GM12878 (cell line): ENCODE measurements around the gene SLC10A1. TPM values are rescaled to one million over a fixed set of nuclear protein-coding genes. Genes with fewer than 3 reads are reported as not detected.

Source experiments
- ATAC-seq: fragments of 200-7000 bp; cut with Tn5 transposase; 3 replicates; pipeline ENCODE4 v1.9.1; 2020; ENCODE audit warnings: mild to moderate bottlenecking, moderate library complexity
- BruUV-seq: library from RNA; stranded (reverse); fragments of 400-500 nt; replicated peaks from 2 replicates; lab custom pipeline; 2021; lab: Mats Ljungman, UMichigan
- CTCF ChIA-PET: fragments of 300-600 bp; sonication (Branson Sonifier 250); formaldehyde crosslinking; extraction: SDS; loops from one replicate; lab custom pipeline; 2021; ENCODE audit warnings: inconsistent platforms; lab: Yijun Ruan, JAX
- POLR2A ChIA-PET: fragments of 350-600 bp; formaldehyde crosslinking; extraction: SDS; loops from one replicate; lab custom pipeline; 2021; ENCODE audit warnings: inconsistent platforms; lab: Charles Lee
- RAD21 ChIA-PET: fragments of 300-600 bp; sonication (Branson Sonifier 250); formaldehyde crosslinking; loops from one replicate; lab custom pipeline; 2023; ENCODE audit warnings: antibody characterized with exemption; ENCODE audit not compliant: unreplicated experiment; lab: Charles Lee
- SMC1A ChIA-PET: fragments of 300-600 bp; sonication (Branson Sonifier 250); formaldehyde crosslinking; loops from one replicate; lab custom pipeline; 2023; ENCODE audit not compliant: unreplicated experiment, uncharacterized antibody; lab: Charles Lee
- DNase-seq: peaks from one replicate; pipeline ENCODE4 v3.0.0-alpha.2; 2011; ENCODE audit warnings: low read depth, low spot score
- FAIRE-seq: peaks from 3 replicates; lab custom pipeline; 2011; peaks lifted over from hg19 to GRCh38; lab: Jason Lieb, UNC
- H2AFZ ChIP-seq: 2 replicates; pipeline ENCODE4 v1.6.0; 2011; ENCODE audit warnings: low read depth, low read length, control low read depth; ENCODE audit not compliant: control insufficient read depth
- H3K27ac ChIP-seq: 2 replicates; pipeline ENCODE4 v1.5.1; 2011; ENCODE audit warnings: control low read depth; ENCODE audit not compliant: control insufficient read depth, insufficient read depth
- H3K27me3 ChIP-seq, 2 experiments: replicated peaks in 1 of 2; 2 replicates each; pipeline versions ENCODE4 v1.6.0 to v1.6.1; 2011; ENCODE audit warnings: low read length in 1 of 2; ENCODE audit not compliant: control insufficient read depth in 2 of 2, insufficient read depth in 2 of 2
- H3K36me3 ChIP-seq, 2 experiments: 2 replicates each; pipeline ENCODE4 v1.5.1; 2011; ENCODE audit warnings: low read length in 1 of 2; ENCODE audit not compliant: control insufficient read depth in 2 of 2, insufficient read depth in 2 of 2
- H3K4me1 ChIP-seq: 2 replicates; pipeline ENCODE4 v1.6.1; 2011; ENCODE audit warnings: mild to moderate bottlenecking, low read length, moderate library complexity, mixed read lengths; ENCODE audit not compliant: control insufficient read depth, insufficient read depth
- H3K4me2 ChIP-seq: 2 replicates; pipeline ENCODE4 v1.6.0; 2011; ENCODE audit warnings: control low read depth; ENCODE audit not compliant: control insufficient read depth, insufficient read depth
- H3K4me3 ChIP-seq: fragments of 200-600 bp; sonication (generic); 2 replicates; pipeline ENCODE4 v1.5.1; 2016
- H3K79me2 ChIP-seq: 2 replicates; pipeline ENCODE4 v1.6.0; 2011; ENCODE audit warnings: low read length; ENCODE audit not compliant: control insufficient read depth, insufficient read depth
- H3K9ac ChIP-seq: 2 replicates; pipeline ENCODE4 v1.8.0; 2011; ENCODE audit warnings: low read length, control low read depth, mixed read lengths; ENCODE audit not compliant: control insufficient read depth, insufficient read depth
- H3K9me3 ChIP-seq: replicated peaks from 3 replicates; pipeline ENCODE4 v1.5.1; 2011; ENCODE audit warnings: mild to moderate bottlenecking, low read length; ENCODE audit not compliant: control insufficient read depth, insufficient read depth
- H4K20me1 ChIP-seq: 2 replicates; pipeline ENCODE4 v1.6.0; 2011; ENCODE audit not compliant: control insufficient read depth, insufficient read depth
- ATF7 ChIP-seq: fragments of 450-650 bp; IDR thresholded peaks from 2 replicates; pipeline ENCODE4 v1.6.1; 2016; ENCODE audit warnings: low read depth, mild to moderate bottlenecking
- E2F4 ChIP-seq: IDR thresholded peaks from 2 replicates; pipeline ENCODE4 v1.6.1; 2012; ENCODE audit warnings: low read depth, low read length, improper control_type of control experiment
- EED ChIP-seq: sonication (generic); IDR thresholded peaks from 2 replicates; pipeline ENCODE4 v1.6.1; 2016; ENCODE audit warnings: antibody characterized with exemption, low read depth
- ESRRA ChIP-seq: IDR thresholded peaks from 2 replicates; pipeline ENCODE4 v1.6.1; 2012; ENCODE audit warnings: mild to moderate bottlenecking, low read length, improper control_type of control experiment
- GATAD2B ChIP-seq: fragments of 450-650 bp; conservative IDR thresholded peaks from 2 replicates; pipeline ENCODE4 v1.6.1; 2017; ENCODE audit warnings: low read depth, mild to moderate bottlenecking, moderate library complexity
- IKZF1 ChIP-seq: fragments of 450-650 bp; conservative IDR thresholded peaks from 2 replicates; pipeline ENCODE4 v1.6.1; 2017; ENCODE audit warnings: antibody characterized with exemption, mild to moderate bottlenecking
- NR2C1 ChIP-seq: fragments of 450-650 bp; IDR thresholded peaks from 2 replicates; pipeline ENCODE4 v1.6.1; 2017; ENCODE audit warnings: antibody characterized with exemption, mild to moderate bottlenecking, moderate library complexity
- PKNOX1 ChIP-seq: fragments of 450-650 bp; IDR thresholded peaks from 2 replicates; pipeline ENCODE4 v1.6.1; 2016; ENCODE audit warnings: mild to moderate bottlenecking
- POLR2A ChIP-seq: IDR thresholded peaks from 2 replicates; pipeline ENCODE4 v1.6.1; 2011; ENCODE audit warnings: low read depth, mild to moderate bottlenecking, low read length
- POLR2AphosphoS2 ChIP-seq: IDR thresholded peaks from 2 replicates; pipeline ENCODE4 v1.6.1; 2011; ENCODE audit warnings: low read depth, mild to moderate bottlenecking, low read length, improper control_type of control experiment, moderate library complexity
- POLR2AphosphoS5 ChIP-seq: IDR thresholded peaks from 2 replicates; pipeline ENCODE4 v1.6.1; 2011; ENCODE audit warnings: mild to moderate bottlenecking, low read length, inconsistent platforms
- RFX5 ChIP-seq: IDR thresholded peaks from 2 replicates; pipeline ENCODE4 v1.6.1; 2011; ENCODE audit warnings: low read depth, low read length, improper control_type of control experiment
- SMAD5 ChIP-seq: IDR thresholded peaks from 2 replicates; pipeline ENCODE4 v1.6.1; 2016; ENCODE audit warnings: antibody characterized with exemption, low read depth
- SUZ12 ChIP-seq: fragments of 200-600 bp; sonication (generic); IDR thresholded peaks from one replicate; pipeline ENCODE4 v1.6.1; 2018; ENCODE audit warnings: antibody characterized with exemption, mild to moderate bottlenecking; ENCODE audit not compliant: unreplicated experiment
- TARDBP ChIP-seq: IDR thresholded peaks from 2 replicates; pipeline ENCODE4 v1.6.1; 2016; ENCODE audit warnings: borderline replicate concordance
- TCF3 ChIP-seq: IDR thresholded peaks from 2 replicates; pipeline ENCODE4 v1.6.1; 2012; ENCODE audit warnings: low read depth, mild to moderate bottlenecking, low read length, borderline replicate concordance; ENCODE audit not compliant: insufficient read depth
- TCF7 ChIP-seq: IDR thresholded peaks from 2 replicates; pipeline ENCODE4 v1.6.1; 2014; ENCODE audit warnings: antibody characterized with exemption, borderline replicate concordance
- ZNF217 ChIP-seq: fragments of 450-650 bp; IDR thresholded peaks from 2 replicates; pipeline ENCODE4 v1.6.1; 2017; ENCODE audit warnings: antibody characterized with exemption, mild to moderate bottlenecking
- ZNF24 ChIP-seq: fragments of 450-650 bp; IDR thresholded peaks from 2 replicates; pipeline ENCODE4 v1.6.1; 2017; ENCODE audit warnings: antibody characterized with exemption, mild to moderate bottlenecking
- WGBS: methylation state at CpG from one replicate; pipeline ENCODE4 v1.1.6; 2016; ENCODE audit warnings: low lambda C conversion rate; ENCODE audit not compliant: insufficient replicate concordance, insufficient coverage; ENCODE audit errors: missing lambda C conversion rate; 5-methylcytosine and 5-hydroxymethylcytosine counted together
- in situ Hi-C: fragments of 300-500 bp; cut with MboI; formaldehyde crosslinking; loops from 9 replicates; pipeline ENCODE4 v1.14.3; 2018; ENCODE audit warnings: mixed read lengths
- intact Hi-C: fragments of 100-400 bp; cut with micrococcal nuclease; formaldehyde crosslinking; loops from one replicate; pipeline ENCODE4 v1.14.2; 2022; ENCODE audit not compliant: unreplicated experiment
- polyA plus RNA-seq, 11 experiments: library from polyadenylated mRNA; depleted of rRNA in 4 of 11; unstranded in 6 of 11; stranded (reverse) in 5 of 11; fragments of >200 nt; fragmentation: Nextera tagmentation in 4 of 11; fragmentation: Illumina TruSeq in 1 of 11; extraction: Ambion mirVana in 4 of 11; extraction: Trizol in 1 of 11; gene quantifications; 1 replicate in 1 of 11; 2 replicates in 10 of 11; pipeline versions ENCODE4 v1.2.1 to v1.2.3, GENCODE V29; 2011 to 2016; ENCODE audit warnings: inconsistent platforms in 2 of 11, missing spikeins in 2 of 11, low read depth in 1 of 11
- total RNA-seq, 4 experiments: library from RNA; depleted of rRNA in 3 of 4; stranded (reverse); fragments of >200 nt in 3 of 4; fragmentation: Illumina TruSeq in 1 of 4; extraction: Trizol in 1 of 4; gene quantifications; 2 replicates each; pipeline versions ENCODE4 v1.2.1 to v1.2.3, GENCODE V29; 2013 to 2021

Gene SLC10A1
- total and polyA plus RNA-seq, 10 of the 15 experiments (the other 5 are each of a cell fraction or from before 2014, with no cell fraction given), result 0.15 to 0.16 TPM; not detected in 8

- ChIA-PET SMC1A (no interaction called here), CTCF (no interaction called here), POLR2A (interaction anchor here (1.7 kb wide), 1 partner anchor 12 kb away, joined by 5 read pairs; the partner anchor contains the start of gene SRSF5), RAD21 (no interaction called here)
- H3K4me3 ChIP-seq, result no peak overlapping the region
- no peak for DNase-seq
- TF ChIP-seq TCF3, result no peak
- no peak for TF ChIP-seq E2F4
- TF ChIP-seq PKNOX1, result no peak
- TF ChIP-seq ZNF217, result no peak
- TF ChIP-seq TCF7, result no peak
- no peak for TF ChIP-seq ESRRA
- no peak for TF ChIP-seq SUZ12
- no peak for TF ChIP-seq RFX5
- TF ChIP-seq IKZF1, result no peak
- peak; percentile 74 for TF ChIP-seq POLR2AphosphoS5
- no peak for TF ChIP-seq EED
- no peak for TF ChIP-seq NR2C1
- no peak for TF ChIP-seq TARDBP
- TF ChIP-seq ZNF24, result no peak
- TF ChIP-seq ATF7, result no peak
- TF ChIP-seq SMAD5, result no peak
- peak; percentile 26; the same call in 1 of the 2 replicates for TF ChIP-seq POLR2AphosphoS2
- TF ChIP-seq GATAD2B, result no peak
- peak; percentile 67 for TF ChIP-seq POLR2A
- H3K4me2 ChIP-seq, result no peak overlapping the region
- no peak for ATAC-seq
- no peaks in the 10 kb centered on the region for H3K79me2 ChIP-seq
- no peaks in the 10 kb centered on the region for H3K4me1 ChIP-seq
- BruUV-seq, result no TSS peak
- H3K9me3 ChIP-seq, result no peaks in the 10 kb centered on the region
- in situ Hi-C loops (no loop called here), intact Hi-C loops (no loop called here)
- 100% methylated on average over 2 of the region's 2 CpGs for WGBS
- H3K27me3 ChIP-seq, result no peaks in the 10 kb centered on the region
- H3K9ac ChIP-seq, result no peak overlapping the region
- no peak overlapping the region for H3K27ac ChIP-seq
- no peak overlapping the region for H2AFZ ChIP-seq
- H3K36me3 ChIP-seq, result peaks cover 6 to 23% of the 10 kb centered on the region in 2 experiments; a peak in 3 of 4 replicates
- peaks cover 3% of the 10 kb centered on the region; the same call in 1 of the 2 replicates for H4K20me1 ChIP-seq
- FAIRE-seq, result no peak
Observed at GRCh38 chr14:69779088-69779487, 18.0 kb downstream of the SLC10A1 start.
